ENCODE results near the gene STAT3. TPM values are rescaled to one million over a fixed set of nuclear protein-coding genes. Genes with fewer than 3 reads are reported as not detected.
"Not testable (repeated sequence)": the region's sequence is repeated elsewhere in the genome, so short reads cannot be mapped to it uniquely, and the experiment has no call there.

Gene STAT3
- total RNA-seq, 4 donors from 2014 or later: 178 to 219 (median 191) TPM

DNA sequence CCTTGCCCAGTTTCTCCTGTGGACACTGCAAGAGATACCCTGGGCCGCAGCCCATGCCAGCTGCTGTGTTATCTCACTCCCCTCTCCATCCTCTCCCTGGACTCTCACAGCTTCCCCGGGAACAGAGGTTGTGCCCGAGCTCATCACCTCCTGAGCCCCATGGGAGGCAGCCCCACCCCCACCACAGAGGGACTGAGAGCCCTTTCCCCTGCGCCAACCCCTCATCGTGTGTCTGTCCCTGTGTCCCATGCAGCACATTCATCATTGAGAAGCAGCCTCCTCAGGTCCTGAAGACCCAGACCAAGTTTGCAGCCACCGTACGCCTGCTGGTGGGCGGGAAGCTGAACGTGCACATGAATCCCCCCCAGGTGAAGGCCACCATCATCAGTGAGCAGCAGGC lies 87.2 kb downstream of the STAT3 start:
- Histone ChIP-seq H3K4me3 (no peak overlapping the region), H3K4me1 (no peaks in the 10 kb centered on the region), H3K36me3 (peaks cover 0 to 64% (median 0%) of the 10 kb centered on the region in 3 donors), H3K9me3 (no peaks in the 10 kb centered on the region), H3K27ac (no peak overlapping the region), H3K27me3 (no peaks in the 10 kb centered on the region)
- TF ChIP-seq POLR2A (IDR thresholded peaks at IDR 0.05): no peak
- TF ChIP-seq, protein P1, sequence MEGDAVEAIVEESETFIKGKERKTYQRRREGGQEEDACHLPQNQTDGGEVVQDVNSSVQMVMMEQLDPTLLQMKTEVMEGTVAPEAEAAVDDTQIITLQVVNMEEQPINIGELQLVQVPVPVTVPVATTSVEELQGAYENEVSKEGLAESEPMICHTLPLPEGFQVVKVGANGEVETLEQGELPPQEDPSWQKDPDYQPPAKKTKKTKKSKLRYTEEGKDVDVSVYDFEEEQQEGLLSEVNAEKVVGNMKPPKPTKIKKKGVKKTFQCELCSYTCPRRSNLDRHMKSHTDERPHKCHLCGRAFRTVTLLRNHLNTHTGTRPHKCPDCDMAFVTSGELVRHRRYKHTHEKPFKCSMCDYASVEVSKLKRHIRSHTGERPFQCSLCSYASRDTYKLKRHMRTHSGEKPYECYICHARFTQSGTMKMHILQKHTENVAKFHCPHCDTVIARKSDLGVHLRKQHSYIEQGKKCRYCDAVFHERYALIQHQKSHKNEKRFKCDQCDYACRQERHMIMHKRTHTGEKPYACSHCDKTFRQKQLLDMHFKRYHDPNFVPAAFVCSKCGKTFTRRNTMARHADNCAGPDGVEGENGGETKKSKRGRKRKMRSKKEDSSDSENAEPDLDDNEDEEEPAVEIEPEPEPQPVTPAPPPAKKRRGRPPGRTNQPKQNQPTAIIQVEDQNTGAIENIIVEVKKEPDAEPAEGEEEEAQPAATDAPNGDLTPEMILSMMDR (IDR thresholded peaks at IDR 0.05): no peak
- no peak for DNase-seq

DNA sequence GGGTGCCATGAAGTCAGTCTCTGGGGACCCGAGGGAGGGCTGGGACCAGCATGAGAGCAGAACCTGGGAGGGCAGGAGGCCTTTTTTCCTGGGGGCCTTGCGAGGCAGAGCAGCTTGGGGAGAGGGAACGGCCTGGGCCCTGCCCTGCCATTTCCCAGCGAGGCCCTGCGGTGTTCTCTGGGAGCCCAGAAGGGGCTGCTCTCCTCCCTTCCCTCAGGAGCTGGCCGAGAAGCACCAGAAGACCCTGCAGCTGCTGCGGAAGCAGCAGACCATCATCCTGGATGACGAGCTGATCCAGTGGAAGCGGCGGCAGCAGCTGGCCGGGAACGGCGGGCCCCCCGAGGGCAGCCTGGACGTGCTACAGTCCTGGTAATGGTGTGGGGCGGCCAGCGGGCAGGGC lies 88.3 kb downstream of the STAT3 start:
- H3K36me3 ChIP-seq: peaks cover 0 to 62% (median 0%) of the 10 kb centered on the region in 3 donors
- H3K27ac ChIP-seq, DNase-seq, H3K27me3 ChIP-seq, H3K4me3 ChIP-seq, H3K9me3 ChIP-seq, H3K4me1 ChIP-seq: not testable (repeated sequence)

DNA sequence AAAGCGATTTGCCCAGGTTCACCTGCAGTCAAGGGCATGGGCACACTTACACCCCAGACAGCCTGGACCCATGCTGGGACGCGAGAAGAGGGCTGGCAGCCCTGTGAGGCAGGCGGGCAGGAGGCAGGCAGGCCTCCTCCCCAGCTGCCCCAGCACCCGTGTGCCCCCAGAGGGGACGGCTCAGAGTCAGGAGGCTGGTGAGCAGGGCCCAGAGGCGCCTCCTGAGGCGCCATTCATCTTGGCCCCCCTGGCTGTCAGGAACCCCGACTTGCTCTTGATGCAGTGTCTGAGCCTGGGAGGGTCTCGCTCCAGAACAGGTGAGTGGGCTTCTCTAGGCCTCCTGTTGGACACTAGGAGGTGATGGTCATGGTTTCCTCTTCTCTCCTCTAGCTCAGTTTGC lies 88.9 kb downstream of the STAT3 start:
- not testable (repeated sequence) for H3K9me3 ChIP-seq, H3K27ac ChIP-seq, H3K27me3 ChIP-seq, DNase-seq, H3K4me1 ChIP-seq, H3K4me3 ChIP-seq
- H3K36me3 ChIP-seq: peaks cover 0 to 59% (median 0%) of the 10 kb centered on the region in 3 donors

DNA sequence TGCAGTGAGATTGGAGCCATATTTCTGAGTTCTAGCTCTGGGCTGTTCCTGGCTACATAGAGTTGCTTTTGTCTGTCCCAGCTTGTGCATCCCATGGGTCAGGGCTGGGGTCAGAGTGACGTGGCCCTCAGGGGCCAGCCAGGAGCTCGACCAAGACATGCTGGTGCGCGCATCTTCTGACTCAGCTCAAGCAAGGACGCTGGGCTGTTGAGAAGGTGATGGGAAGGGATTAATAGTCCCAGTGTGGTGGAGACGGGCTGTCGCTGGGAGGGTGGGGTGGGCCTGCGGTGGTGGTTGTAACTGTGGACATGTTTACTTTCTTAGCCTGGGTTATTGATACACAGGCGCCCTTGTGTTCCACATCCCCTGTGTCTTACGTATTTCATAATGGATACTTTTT lies 90.5 kb downstream of the STAT3 start:
- H3K9me3 ChIP-seq, DNase-seq, H3K4me3 ChIP-seq, H3K27me3 ChIP-seq, H3K4me1 ChIP-seq, H3K27ac ChIP-seq: not testable (repeated sequence)
- H3K36me3 ChIP-seq: peaks cover 0 to 60% (median 0%) of the 10 kb centered on the region in 3 donors

DNA sequence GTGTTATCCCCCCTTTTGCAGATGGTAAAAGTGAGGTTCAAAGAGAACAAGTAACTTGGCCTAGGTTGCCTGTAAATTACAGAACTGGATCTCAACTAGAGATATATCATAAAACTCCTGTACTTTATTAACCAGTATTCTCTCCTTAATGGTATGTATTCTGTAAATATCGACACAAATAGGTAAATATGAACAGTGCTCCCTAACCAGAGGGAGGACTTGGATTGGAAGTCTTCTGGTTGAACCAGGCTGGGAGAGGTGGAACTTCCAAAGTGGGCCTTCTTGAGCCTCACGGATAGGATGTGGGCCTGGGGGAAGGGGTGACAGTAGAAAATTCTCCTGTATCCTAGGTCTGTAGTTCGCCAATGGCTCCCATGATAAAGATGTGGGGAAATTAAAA lies 92.2 kb downstream of the STAT3 start:
- Histone ChIP-seq H3K4me3 (no peak overlapping the region), H3K4me1 (no peaks in the 10 kb centered on the region), H3K9me3 (no peaks in the 10 kb centered on the region), H3K36me3 (peaks cover 0 to 50% (median 0%) of the 10 kb centered on the region in 3 donors), H3K27ac (no peak overlapping the region), H3K27me3 (no peaks in the 10 kb centered on the region)
- DNase-seq: peak in 1 of 3 donors; percentile 3
- TF ChIP-seq, protein P1 (IDR thresholded peaks at IDR 0.05): no peak
- TF ChIP-seq POLR2A (IDR thresholded peaks at IDR 0.05): no peak

DNA sequence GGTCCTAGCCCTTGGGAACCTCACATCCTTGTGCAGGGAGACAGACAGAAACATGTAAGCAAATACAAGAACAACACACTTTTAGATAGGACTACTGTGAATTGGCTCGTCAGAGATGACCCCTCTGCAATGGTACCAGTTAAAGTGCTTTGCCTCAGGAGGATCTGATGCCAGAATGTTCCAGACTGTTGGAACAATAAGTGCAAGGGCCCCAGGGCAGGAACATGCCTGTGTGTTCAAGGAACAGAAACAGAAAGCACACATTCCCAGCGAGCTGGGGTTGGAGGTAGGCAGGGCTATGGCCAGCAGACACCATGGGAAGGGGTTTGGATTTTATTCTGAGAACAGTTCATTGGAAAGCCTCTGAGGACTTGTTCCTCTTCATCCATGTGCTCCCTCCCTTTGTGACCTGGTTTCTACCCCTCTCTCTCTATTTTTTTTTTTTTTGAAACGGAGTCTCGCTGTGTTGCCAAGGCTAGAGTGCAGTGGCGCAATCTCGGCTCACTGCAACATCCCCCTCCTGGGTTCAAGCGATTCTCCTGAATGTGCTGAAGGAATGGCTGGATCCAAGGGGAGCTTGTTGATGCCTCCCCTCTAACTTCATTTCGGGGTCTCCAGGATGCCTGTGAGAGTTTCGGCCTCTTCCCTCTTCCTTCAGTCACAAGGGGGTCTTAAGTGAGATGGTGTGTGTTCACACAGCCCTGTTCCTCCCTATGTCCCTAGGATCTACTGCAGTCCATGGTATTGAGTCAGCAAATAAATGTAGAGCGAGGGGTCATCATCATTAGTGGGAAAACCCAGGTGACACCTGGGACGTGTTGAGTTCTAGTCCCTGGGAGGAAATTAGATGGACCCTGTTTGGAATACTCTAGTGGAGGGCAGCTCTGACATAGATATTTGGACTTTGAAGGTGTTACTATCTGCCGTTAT lies 93.5 kb downstream of the STAT3 start:
- peaks cover 0 to 47% (median 0%) of the 10 kb centered on the region in 3 donors for H3K36me3 ChIP-seq

DNA sequence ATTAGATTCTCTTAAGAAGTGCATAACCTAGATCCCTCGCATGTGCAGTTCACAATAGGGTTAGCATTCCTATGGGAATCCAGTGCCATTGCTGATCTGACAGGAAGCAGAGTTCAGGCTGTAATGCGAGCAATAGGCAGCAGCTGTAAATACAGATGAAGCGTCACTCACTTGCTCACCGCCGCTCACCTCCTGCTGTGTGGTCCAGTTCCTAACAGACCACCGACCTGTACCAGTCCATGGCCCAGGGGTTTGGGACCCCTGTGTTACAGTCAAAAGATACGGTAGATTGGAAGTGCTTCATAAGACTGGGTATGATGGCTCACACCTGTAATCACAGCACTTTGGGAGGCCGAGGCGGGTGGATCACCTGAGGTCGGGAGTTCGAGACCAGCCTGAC lies 97.1 kb downstream of the STAT3 start:
- Histone ChIP-seq H3K27me3 (no peaks in the 10 kb centered on the region), H3K9me3 (no peaks in the 10 kb centered on the region), H3K27ac (no peak overlapping the region), H3K4me1 (peaks cover 0 to 30% (median 7%) of the 10 kb centered on the region in 4 donors), H3K4me3 (no peak overlapping the region), H3K36me3 (peaks cover 0 to 30% (median 0%) of the 10 kb centered on the region in 3 donors)
- no peak for TF ChIP-seq POLR2A (IDR thresholded peaks at IDR 0.05)
- TF ChIP-seq, protein P1 (IDR thresholded peaks at IDR 0.05): no peak
- DNase-seq: peak in 1 of 3 donors; percentile 34

More for the DNA sequence above, 93.5 kb downstream of the STAT3 start:
- TF ChIP-seq, protein P1 (IDR thresholded peaks at IDR 0.05): no peak
- TF ChIP-seq POLR2A (IDR thresholded peaks at IDR 0.05): no peak
- Histone ChIP-seq H3K27me3 (no peaks in the 10 kb centered on the region), H3K4me1 (peaks cover 0 to 3% (median 0%) of the 10 kb centered on the region in 4 donors), H3K27ac (no peak overlapping the region), H3K9me3 (no peaks in the 10 kb centered on the region), H3K4me3 (no peak overlapping the region)
- DNase-seq: peak in 1 of 3 donors; percentile 13
